Measurements from ENCODE around the gene TTL. TPM values are rescaled to one million over a fixed set of nuclear protein-coding genes. Genes with fewer than 3 reads are reported as not detected.

The TTL gene
- total and polyA plus RNA-seq, 2 of the 13 experiments (the other 11 are each of a cell fraction or from before 2014, with no cell fraction given): 19.0 to 59.8 TPM

DNA sequence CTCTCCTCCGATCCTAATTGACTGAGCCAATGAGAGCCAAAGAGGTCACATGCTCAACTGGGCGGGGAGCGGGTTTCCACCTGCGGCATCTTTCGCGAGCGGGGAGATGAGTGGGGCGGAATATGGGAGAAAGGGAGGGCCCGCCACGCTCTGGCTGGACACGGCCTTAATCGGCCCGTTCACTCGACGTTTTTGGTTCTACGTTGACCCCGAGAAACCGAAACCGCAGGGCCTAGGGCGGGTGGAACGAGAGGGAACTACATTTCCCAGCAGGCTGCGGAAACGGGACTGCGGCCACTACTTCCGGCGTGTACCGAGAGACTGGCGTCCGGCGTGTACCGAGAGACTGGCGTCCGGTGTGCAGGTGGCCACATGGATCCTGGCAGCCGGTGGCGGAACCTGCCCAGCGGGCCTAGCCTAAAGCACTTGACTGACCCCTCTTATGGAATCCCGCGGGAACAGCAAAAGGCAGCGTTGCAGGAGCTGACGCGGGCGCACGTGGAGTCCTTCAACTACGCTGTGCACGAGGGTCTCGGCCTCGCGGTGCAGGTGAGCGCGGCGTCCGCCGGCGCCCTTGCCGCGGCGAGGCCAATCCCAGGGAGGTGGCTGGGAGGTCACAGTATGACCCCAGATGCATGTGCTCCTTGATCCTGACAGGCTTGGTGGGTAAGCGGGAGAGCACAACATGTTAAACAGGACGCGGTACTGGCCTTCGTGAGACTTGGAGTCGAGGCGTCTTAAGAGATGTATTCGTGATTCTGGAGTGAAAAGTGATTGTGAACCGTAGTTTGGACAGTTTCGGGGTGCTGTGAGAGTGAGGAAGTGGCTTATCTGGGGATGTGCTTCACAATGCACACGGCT lies 60.4 kb downstream of the TTL start, which contains the start of gene POLR1B (continued):
- TF ChIP-seq HNF4G (IDR thresholded peaks at IDR 0.05; ENCODE audit: borderline replicate concordance, low read depth, low read length) (no peak), HNF4G (CRISPR knock-in tag; IDR thresholded peaks at IDR 0.05; ENCODE audit: borderline replicate concordance, low read depth) (no peak), MXI1 (IDR thresholded peaks at IDR 0.05; ENCODE audit: borderline replicate concordance, low read depth, low read length) (peak; percentile 99), RBAK (CRISPR knock-in tag; IDR thresholded peaks at IDR 0.05) (peak; percentile 71; the same call in 1 of the 2 replicates), ARNT2 (CRISPR knock-in tag; IDR thresholded peaks at IDR 0.05; ENCODE audit: low read depth) (peak; percentile 83), ZNF589 (CRISPR knock-in tag; conservative IDR thresholded peaks at IDR 0.05) (no peak; the same call in 1 of the 2 replicates), NFATC3 (CRISPR knock-in tag; IDR thresholded peaks at IDR 0.05) (peak; percentile 85; the same call in 1 of the 2 replicates), PRPF4 (IDR thresholded peaks at IDR 0.05; ENCODE audit: low read depth, low read length, poor library complexity, severe bottlenecking) (no peak), NFKBIZ (CRISPR knock-in tag; IDR thresholded peaks at IDR 0.05) (peak; percentile 65; the same call in 1 of the 2 replicates), MYNN (CRISPR knock-in tag; IDR thresholded peaks at IDR 0.05; ENCODE audit: low read depth) (peak; percentile 74), ZXDC (CRISPR knock-in tag; IDR thresholded peaks at IDR 0.05) (peak; percentile 98), ZFYVE20 (CRISPR knock-in tag; IDR thresholded peaks at IDR 0.05; ENCODE audit: borderline replicate concordance, low read depth) (peak; percentile 98; the same call in 1 of the 2 replicates), SKI (IDR thresholded peaks at IDR 0.05; ENCODE audit: partially characterized antibody) (peak; percentile 28), POGK (CRISPR knock-in tag; conservative IDR thresholded peaks at IDR 0.05) (peak; percentile 88; the same call in 1 of the 2 replicates), ZNF3 (CRISPR knock-in tag; IDR thresholded peaks at IDR 0.05) (no peak; the same call in 1 of the 2 replicates), CENPX (CRISPR knock-in tag; IDR thresholded peaks at IDR 0.05) (no peak), ZNF782 (CRISPR knock-in tag; IDR thresholded peaks at IDR 0.05; ENCODE audit: borderline replicate concordance) (peak; percentile 95)
- TF ChIP-seq, protein P1, sequence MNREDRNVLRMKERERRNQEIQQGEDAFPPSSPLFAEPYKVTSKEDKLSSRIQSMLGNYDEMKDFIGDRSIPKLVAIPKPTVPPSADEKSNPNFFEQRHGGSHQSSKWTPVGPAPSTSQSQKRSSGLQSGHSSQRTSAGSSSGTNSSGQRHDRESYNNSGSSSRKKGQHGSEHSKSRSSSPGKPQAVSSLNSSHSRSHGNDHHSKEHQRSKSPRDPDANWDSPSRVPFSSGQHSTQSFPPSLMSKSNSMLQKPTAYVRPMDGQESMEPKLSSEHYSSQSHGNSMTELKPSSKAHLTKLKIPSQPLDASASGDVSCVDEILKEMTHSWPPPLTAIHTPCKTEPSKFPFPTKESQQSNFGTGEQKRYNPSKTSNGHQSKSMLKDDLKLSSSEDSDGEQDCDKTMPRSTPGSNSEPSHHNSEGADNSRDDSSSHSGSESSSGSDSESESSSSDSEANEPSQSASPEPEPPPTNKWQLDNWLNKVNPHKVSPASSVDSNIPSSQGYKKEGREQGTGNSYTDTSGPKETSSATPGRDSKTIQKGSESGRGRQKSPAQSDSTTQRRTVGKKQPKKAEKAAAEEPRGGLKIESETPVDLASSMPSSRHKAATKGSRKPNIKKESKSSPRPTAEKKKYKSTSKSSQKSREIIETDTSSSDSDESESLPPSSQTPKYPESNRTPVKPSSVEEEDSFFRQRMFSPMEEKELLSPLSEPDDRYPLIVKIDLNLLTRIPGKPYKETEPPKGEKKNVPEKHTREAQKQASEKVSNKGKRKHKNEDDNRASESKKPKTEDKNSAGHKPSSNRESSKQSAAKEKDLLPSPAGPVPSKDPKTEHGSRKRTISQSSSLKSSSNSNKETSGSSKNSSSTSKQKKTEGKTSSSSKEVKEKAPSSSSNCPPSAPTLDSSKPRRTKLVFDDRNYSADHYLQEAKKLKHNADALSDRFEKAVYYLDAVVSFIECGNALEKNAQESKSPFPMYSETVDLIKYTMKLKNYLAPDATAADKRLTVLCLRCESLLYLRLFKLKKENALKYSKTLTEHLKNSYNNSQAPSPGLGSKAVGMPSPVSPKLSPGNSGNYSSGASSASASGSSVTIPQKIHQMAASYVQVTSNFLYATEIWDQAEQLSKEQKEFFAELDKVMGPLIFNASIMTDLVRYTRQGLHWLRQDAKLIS (CRISPR knock-in tag; IDR thresholded peaks at IDR 0.05): no peak
